IPS DF 19.7 (cell line): ENCODE data around the gene TEX53.

Experiments
- DNase-seq: peaks from one replicate; pipeline ENCODE4 v3.0.0-alpha.2; 2013; ENCODE audit warnings: low read depth, low spot score

TEX53 gene

DNA sequence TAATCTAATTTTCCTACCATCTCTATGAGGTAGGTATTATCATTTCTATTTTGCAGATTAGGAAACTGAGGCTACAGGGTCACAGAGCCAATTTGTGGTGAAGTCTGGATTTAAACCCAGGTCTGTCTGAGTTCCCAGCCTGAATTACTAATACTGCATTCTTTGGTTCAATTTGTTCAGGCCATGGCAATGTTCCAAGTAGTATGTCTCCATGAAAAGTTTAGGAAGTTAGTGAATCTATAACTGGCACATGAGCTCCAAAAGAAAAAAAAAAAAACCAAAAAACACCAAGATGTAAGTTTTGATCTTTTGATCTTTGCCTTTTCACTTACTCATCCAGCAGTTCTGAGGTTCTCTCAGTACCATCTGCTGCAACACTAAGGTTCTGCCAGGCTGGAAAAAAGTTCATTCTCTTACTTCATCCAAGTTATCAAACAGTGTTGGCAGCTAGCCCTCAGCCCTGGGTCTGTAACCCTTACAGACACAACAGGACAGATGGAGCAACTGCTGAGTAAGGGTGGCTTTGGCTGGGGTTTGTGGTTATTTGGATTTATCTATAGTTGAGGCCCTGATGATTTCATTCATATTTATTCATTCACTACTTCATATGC lies 50.9 kb downstream of the TEX53 start:
- no peak for DNase-seq
